ENCODE data around the gene MLLT10.

GRCh38 chr10:21670391-21670790 lies 136.4 kb downstream of the MLLT10 start:
- TF ChIP-seq CTCF (IDR thresholded peaks at IDR 0.05) = no peak
- TF ChIP-seq POLR2A (IDR thresholded peaks at IDR 0.05) = no peak

Measured in right lobe of liver (tissue), 4 donors.